Coronary artery (tissue), 2 donors: Measurements from ENCODE around the gene IGSF6.
A peak's percentile ranks its signal among the peaks of the same experiment; 100 is the strongest.

ENCODE experiments used
- DNase-seq: peaks from one replicate; pipeline ENCODE4 v3.0.0-alpha.2; 2017; ENCODE audit warnings: low spot score
- H3K27ac ChIP-seq, 2 donors: fragments of 200-600 bp; sonication (generic); one replicate each; pipeline ENCODE4 v1.5.1; 2016 to 2019
- H3K4me3 ChIP-seq: fragments of 200-600 bp; sonication (generic); 2 replicates; pipeline ENCODE4 v1.5.1; 2016; ENCODE audit warnings: mild to moderate bottlenecking, moderate library complexity
- CTCF ChIP-seq: fragments of 200-600 bp; sonication (generic); IDR thresholded peaks from one replicate; pipeline ENCODE4 v1.5.1; 2019; ENCODE audit warnings: antibody characterized with exemption

IGSF6 gene

GRCh38 chr16:21628121-21628726 lies 24.2 kb downstream of the IGSF6 start:
- H3K27ac ChIP-seq: no peak overlapping the region
- no peak for TF ChIP-seq CTCF
- H3K4me3 ChIP-seq: no peak overlapping the region
- DNase-seq: no peak

GRCh38 chr16:21626659-21627277 lies 25.6 kb downstream of the IGSF6 start:
- H3K27ac ChIP-seq: peak overlapping the region in 1 of 2 donors; percentile 2
- H3K4me3 ChIP-seq: no peak overlapping the region
- no peak for TF ChIP-seq CTCF
- DNase-seq: no peak

GRCh38 chr16:21625026-21625425 lies 27.4 kb downstream of the IGSF6 start:
- Histone ChIP-seq H3K27ac (no peak overlapping the region), H3K4me3 (no peak overlapping the region)
- TF ChIP-seq CTCF: no peak
- DNase-seq: no peak

DNA sequence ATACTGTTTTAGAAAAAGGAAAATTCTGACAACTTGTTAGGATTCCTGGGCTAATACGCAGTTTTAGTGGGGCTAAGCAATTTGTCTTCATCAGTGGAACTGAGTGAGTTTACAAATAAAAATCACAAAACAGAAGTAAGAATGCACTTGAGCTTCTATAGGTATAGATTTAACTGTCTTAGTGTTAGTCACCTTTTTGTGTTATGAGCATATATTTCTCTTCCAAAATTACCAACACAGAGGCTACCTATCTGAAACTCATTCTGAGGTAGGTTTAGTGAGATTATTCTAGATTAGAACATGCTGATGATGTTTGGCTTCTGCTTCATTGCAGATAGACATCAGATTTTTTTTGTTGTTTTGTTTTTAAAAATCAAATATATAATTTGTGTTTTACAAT lies 29.9 kb downstream of the IGSF6 start:
- DNase-seq: no peak
- H3K4me3 ChIP-seq: no peak overlapping the region
- no peak for TF ChIP-seq CTCF
- H3K27ac ChIP-seq: no peak overlapping the region

- Histone ChIP-seq H3K27ac (no peak overlapping the region), H3K4me3 (no peak overlapping the region)
- no peak for TF ChIP-seq CTCF
- DNase-seq: no peak
These were observed 31.8 kb downstream of the IGSF6 start for GRCh38 chr16:21620592-21620991.

GRCh38 chr16:21619765-21620425 lies 32.5 kb downstream of the IGSF6 start:
- Histone ChIP-seq H3K27ac (no peak overlapping the region), H3K4me3 (no peak overlapping the region)
- TF ChIP-seq CTCF: no peak
- DNase-seq: no peak

DNA sequence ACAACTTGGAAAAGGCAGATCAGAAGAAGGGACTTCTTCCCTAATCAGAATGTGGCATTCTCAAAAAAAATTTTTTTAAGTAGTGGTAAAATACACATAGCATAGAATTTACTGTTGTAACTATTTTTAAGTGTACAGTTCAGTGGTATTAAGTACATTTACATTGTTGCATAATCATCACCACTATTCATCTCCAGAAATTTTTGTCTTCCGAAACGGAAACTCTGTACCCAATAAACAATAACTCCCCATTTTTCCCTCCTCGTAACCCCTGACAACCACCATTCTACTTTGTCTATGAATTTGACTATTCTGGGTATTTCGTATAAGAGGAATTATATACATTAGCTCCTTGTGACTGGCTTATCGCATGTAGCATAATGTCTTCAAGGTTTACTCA lies 34.1 kb downstream of the IGSF6 start:
- no peak for DNase-seq
- no peak overlapping the region for H3K27ac ChIP-seq
- TF ChIP-seq CTCF: no peak
- H3K4me3 ChIP-seq: no peak overlapping the region
